Spleen (tissue), 7 donors: ENCODE data around the gene POLE.

Experiments
- POLR2A ChIP-seq, 3 donors: fragments of 450-650 bp; IDR thresholded peaks; one replicate each; pipeline ENCODE4 v1.5.1; 2017; ENCODE audit warnings: antibody characterized with exemption in 3 of 3, mild to moderate bottlenecking in 1 of 3
- TF ChIP-seq, protein P1 (sequence below), 11 experiments: fragments of 200-600 bp in 7 of 11; fragments of 450-650 bp in 4 of 11; sonication (generic) in 4 of 11; IDR thresholded peaks in 8 of 11; conservative IDR thresholded peaks in 3 of 11; 1 replicate in 7 of 11; 2 replicates in 4 of 11; pipeline versions ENCODE4 v1.4.0 to v1.8.0; 2016 to 2021; ENCODE audit warnings: antibody characterized with exemption in 11 of 11, inconsistent platforms in 4 of 11, mild to moderate bottlenecking in 1 of 11
- donor health status: DM: no; HTN: no; CAD: no; lungs with moderate emphysema.
- donor health status: DM: no; HTN: no; CAD: no.
- donor health status: DM: no; HTN: no; CAD: no.

DNA sequence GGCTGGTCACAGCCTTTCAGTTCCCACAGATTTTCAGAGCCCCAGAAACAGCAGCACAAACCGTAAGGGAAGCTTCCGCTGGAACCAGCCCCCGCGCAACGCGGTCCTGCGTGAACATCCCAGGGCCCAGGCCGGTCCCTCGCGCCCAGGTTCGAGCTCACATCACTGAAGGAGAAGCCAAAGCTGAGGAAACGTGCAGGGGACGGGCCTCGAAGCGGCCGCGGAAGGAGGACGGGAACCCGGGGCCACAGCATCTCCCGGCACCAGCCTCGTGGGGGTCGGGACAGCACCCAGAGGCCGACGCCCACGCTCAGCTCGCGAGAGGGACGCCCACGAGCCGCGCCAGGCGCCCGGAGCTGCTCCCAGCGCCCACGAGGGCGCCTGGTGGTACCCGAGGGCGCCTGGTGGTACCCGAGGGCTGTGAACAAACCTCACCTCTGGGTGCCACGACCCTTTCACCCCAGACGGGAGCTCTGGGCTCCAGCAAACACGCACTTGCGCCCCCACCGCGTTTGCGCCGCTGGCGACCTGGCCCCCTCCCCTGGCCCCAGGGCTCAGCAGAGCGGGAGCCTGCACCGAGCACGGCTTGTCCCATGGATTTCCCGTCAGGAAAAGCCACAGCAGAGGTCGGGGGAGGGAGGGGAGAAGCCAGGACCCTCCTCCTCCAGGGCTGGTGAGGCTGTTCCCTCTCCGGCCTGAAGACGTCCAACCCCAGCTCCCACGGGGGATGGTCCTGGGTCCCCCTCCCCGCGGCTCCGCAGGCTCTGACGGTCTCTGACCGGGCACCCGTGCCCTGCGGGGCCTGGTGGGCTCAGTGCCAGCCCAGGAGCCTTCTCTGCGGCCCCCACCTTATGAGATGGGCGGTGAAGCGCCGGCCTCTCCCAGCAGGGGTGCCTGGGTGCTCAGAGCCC is 83.6 kb downstream of the POLE start:
- TF ChIP-seq, protein P1, sequence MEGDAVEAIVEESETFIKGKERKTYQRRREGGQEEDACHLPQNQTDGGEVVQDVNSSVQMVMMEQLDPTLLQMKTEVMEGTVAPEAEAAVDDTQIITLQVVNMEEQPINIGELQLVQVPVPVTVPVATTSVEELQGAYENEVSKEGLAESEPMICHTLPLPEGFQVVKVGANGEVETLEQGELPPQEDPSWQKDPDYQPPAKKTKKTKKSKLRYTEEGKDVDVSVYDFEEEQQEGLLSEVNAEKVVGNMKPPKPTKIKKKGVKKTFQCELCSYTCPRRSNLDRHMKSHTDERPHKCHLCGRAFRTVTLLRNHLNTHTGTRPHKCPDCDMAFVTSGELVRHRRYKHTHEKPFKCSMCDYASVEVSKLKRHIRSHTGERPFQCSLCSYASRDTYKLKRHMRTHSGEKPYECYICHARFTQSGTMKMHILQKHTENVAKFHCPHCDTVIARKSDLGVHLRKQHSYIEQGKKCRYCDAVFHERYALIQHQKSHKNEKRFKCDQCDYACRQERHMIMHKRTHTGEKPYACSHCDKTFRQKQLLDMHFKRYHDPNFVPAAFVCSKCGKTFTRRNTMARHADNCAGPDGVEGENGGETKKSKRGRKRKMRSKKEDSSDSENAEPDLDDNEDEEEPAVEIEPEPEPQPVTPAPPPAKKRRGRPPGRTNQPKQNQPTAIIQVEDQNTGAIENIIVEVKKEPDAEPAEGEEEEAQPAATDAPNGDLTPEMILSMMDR (IDR thresholded peaks at IDR 0.05 in 8 of 11, conservative IDR thresholded peaks at IDR 0.05 in 3 of 11), result no peak
- no peak for TF ChIP-seq POLR2A (IDR thresholded peaks at IDR 0.05)
